ENCODE measurements around the gene KLRD1.
"Not testable (repeated sequence)": the region's sequence is repeated elsewhere in the genome, so short reads cannot be mapped to it uniquely, and the experiment has no call there.

- not testable (repeated sequence) for TF ChIP-seq POLR2A (IDR thresholded peaks at IDR 0.05; ENCODE audit: low read length); GATA1 (IDR thresholded peaks at IDR 0.05; ENCODE audit: low read depth, low read length)
These were observed 64.3 kb downstream of the KLRD1 start for GRCh38 chr12:10371893-10372535.
